ENCODE data around the gene YTHDC2. TPM values are rescaled to one million over a fixed set of nuclear protein-coding genes. Genes with fewer than 3 reads are reported as not detected.

Gene YTHDC2
- total and polyA plus RNA-seq, 2 of the 13 experiments (the other 11 are each of a cell fraction or from before 2014, with no cell fraction given), result 6.7 to 17.8 TPM

- TF ChIP-seq ZNF639 (CRISPR knock-in tag; conservative IDR thresholded peaks at IDR 0.05) (peak; percentile 77), ZNF891 (CRISPR knock-in tag; IDR thresholded peaks at IDR 0.05) (peak; percentile 74; the same call in 1 of the 2 replicates), ZNF790 (CRISPR knock-in tag; IDR thresholded peaks at IDR 0.05; ENCODE audit: borderline replicate concordance) (peak; percentile 81; the same call in 1 of the 2 replicates), ZBTB20 (CRISPR knock-in tag; IDR thresholded peaks at IDR 0.05; ENCODE audit: borderline replicate concordance, low read depth) (peak; percentile 32; the same call in 1 of the 2 replicates), IRF1 (CRISPR knock-in tag; IDR thresholded peaks at IDR 0.05; ENCODE audit: low read depth) (0 out of 2 replicates have a peak, but pooled peaks have one; percentile 65), ZNF674 (CRISPR knock-in tag; IDR thresholded peaks at IDR 0.05; ENCODE audit: low read depth) (no peak), NR2C2 (CRISPR knock-in tag; IDR thresholded peaks at IDR 0.05; ENCODE audit: borderline replicate concordance) (peak; percentile 89), ZNF331 (CRISPR knock-in tag; IDR thresholded peaks at IDR 0.05) (peak; percentile 45), ZBTB46 (CRISPR knock-in tag; IDR thresholded peaks at IDR 0.05; ENCODE audit: borderline replicate concordance) (peak; percentile 82; the same call in 1 of the 2 replicates), NFATC3 (CRISPR knock-in tag; IDR thresholded peaks at IDR 0.05) (no peak), ELF1 (CRISPR knock-in tag; IDR thresholded peaks at IDR 0.05) (peak; percentile 66), ZNF605 (CRISPR knock-in tag; IDR thresholded peaks at IDR 0.05) (peak; percentile 58; the same call in 1 of the 2 replicates), BHLHE40 (IDR thresholded peaks at IDR 0.05; ENCODE audit: low read length) (peak; percentile 24; the same call in 1 of the 2 replicates), SALL1 (CRISPR knock-in tag; IDR thresholded peaks at IDR 0.05) (peak; percentile 89), AGO2 (optimal IDR thresholded peaks at IDR 0.05; ENCODE audit: low read depth, low read length) (peak; percentile 75), CSRNP1 (CRISPR knock-in tag; IDR thresholded peaks at IDR 0.05) (0 out of 2 replicates have a peak, but pooled peaks have one; percentile 52), ZNF562 (CRISPR knock-in tag; IDR thresholded peaks at IDR 0.05; ENCODE audit: borderline replicate concordance) (no peak), MAFG (CRISPR knock-in tag; IDR thresholded peaks at IDR 0.05) (no peak), ZNF44 (CRISPR knock-in tag; IDR thresholded peaks at IDR 0.05) (no peak; the same call in 1 of the 2 replicates), DRAP1 (CRISPR knock-in tag; IDR thresholded peaks at IDR 0.05) (peak; percentile 81), ATF1 (CRISPR knock-in tag; IDR thresholded peaks at IDR 0.05) (peak; percentile 93)
Observed at GRCh38 chr5:113513384-113514288, at the start of gene YTHDC2 (continued).

Data from HepG2 (cell line).